ENCODE measurements around the gene DAGLB.

DNA sequence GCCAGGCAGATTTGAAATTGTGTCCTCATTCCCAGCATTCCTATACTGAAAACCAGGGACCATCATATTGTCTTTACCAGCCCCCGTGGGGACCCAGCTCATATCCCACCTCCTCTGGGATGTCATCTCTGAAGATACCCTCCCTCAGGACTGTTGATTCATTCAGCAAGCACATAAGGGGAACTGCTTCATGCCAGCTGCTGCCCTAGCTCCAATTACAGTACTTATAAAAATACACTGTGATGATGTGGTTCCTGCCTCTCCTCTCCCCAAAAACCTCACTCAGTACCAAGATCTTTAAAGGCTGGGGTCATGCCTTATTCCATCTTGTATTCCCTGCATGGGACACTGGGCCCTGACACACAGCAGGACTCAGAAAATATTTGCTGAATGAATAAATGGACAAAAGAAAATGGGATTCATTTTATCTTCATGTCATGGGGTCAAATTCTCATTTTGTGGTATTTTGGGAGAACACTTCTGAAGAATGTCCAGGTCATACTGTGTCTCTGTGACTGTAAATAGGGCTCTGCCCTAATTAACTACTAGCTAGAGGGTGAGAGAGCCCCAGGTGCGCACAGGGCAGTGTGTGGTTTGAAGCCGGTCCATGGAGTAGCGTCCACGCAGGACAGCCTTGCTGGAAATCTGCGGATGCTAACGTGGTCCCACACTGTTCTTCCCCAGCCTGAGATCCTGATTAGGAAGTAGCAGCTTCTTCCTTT lies 29.0 kb upstream of the DAGLB start:
- TF ChIP-seq EZH2 (IDR thresholded peaks at IDR 0.05; ENCODE audit: low read length, unreplicated experiment) (no peak), EZH2phosphoT487 (IDR thresholded peaks at IDR 0.05; ENCODE audit: borderline replicate concordance, low read length) (no peak)
- TF ChIP-seq, protein P1, sequence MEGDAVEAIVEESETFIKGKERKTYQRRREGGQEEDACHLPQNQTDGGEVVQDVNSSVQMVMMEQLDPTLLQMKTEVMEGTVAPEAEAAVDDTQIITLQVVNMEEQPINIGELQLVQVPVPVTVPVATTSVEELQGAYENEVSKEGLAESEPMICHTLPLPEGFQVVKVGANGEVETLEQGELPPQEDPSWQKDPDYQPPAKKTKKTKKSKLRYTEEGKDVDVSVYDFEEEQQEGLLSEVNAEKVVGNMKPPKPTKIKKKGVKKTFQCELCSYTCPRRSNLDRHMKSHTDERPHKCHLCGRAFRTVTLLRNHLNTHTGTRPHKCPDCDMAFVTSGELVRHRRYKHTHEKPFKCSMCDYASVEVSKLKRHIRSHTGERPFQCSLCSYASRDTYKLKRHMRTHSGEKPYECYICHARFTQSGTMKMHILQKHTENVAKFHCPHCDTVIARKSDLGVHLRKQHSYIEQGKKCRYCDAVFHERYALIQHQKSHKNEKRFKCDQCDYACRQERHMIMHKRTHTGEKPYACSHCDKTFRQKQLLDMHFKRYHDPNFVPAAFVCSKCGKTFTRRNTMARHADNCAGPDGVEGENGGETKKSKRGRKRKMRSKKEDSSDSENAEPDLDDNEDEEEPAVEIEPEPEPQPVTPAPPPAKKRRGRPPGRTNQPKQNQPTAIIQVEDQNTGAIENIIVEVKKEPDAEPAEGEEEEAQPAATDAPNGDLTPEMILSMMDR (conservative IDR thresholded peaks at IDR 0.05; ENCODE audit: low read depth, low read length) = no peak

Measured in PC-3 (cell line).